ENCODE results near the gene OSBPL1A.

The OSBPL1A gene

GRCh38 chr18:24138789-24139616, 258.6 kb downstream of the OSBPL1A start, which contains the start of gene CABYR:
CABYR (plus strand) TSS chr18:24139062; CDS start chr18:24143115, 4,053 bp downstream.
- Mint-ChIP-seq H3K4me3 (peak within 1 kb of the TSS; percentile 96), H3K27ac (peak within 1 kb of the TSS; percentile 82 to 91), H3K27me3 (peaks cover 32% of the 10 kb centered on the region), H3K9me3 (peaks cover 0 to 7% of the 10 kb centered on the region in 2 donors), H3K4me1 (peaks cover 32% of the 10 kb centered on the region)
- ATAC-seq, result peak; percentile 95
- peak; percentile 64 to 77 for DNase-seq

DNA sequence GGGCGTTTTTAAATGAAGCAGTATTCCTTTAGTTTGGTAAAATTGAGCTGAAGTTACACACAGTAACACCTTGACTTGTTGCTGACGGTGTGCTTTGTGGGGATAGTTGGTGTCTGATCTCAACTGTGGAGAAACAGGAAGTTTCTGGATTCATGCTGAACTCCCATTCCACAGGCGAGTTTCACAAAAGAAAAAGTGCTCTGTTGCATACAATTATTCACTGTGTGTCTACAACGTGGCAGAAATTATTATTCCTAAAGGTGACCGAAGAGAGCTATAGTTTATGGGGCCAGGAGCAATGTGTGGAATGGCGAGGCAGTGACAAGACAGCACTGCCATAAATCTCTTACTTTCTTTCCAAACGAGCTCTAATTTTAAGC, 259.2 kb downstream of the OSBPL1A start:
- peak overlapping the region in 1 of 2 donors; percentile 91 for H3K27ac Mint-ChIP-seq
- peak; percentile 29 for ATAC-seq
- no peak for DNase-seq

GRCh38 chr18:24136967-24137373, 260.7 kb downstream of the OSBPL1A start:
- Mint-ChIP-seq H3K27ac (no peak overlapping the region), H3K9me3 (peaks cover 0 to 7% of the 10 kb centered on the region in 2 donors), H3K4me1 (peaks cover 32% of the 10 kb centered on the region), H3K4me3 (no peak overlapping the region), H3K27me3 (peaks cover 26% of the 10 kb centered on the region)
- ATAC-seq, result no peak
- no peak for DNase-seq

More for the DNA sequence above, 259.2 kb downstream of the OSBPL1A start:
- peaks cover 32% of the 10 kb centered on the region for H3K4me1 Mint-ChIP-seq
- H3K27me3 Mint-ChIP-seq, result peaks cover 28% of the 10 kb centered on the region
- H3K4me3 Mint-ChIP-seq, result peak overlapping the region; percentile 96
- peaks cover 0 to 7% of the 10 kb centered on the region in 2 donors for H3K9me3 Mint-ChIP-seq

GRCh38 chr18:24130494-24130893, 267.1 kb downstream of the OSBPL1A start:
- Mint-ChIP-seq H3K4me3 (no peak overlapping the region), H3K27ac (no peak overlapping the region), H3K27me3 (no peaks in the 10 kb centered on the region), H3K4me1 (no peaks in the 10 kb centered on the region), H3K9me3 (no peaks in the 10 kb centered on the region)
- ATAC-seq, result no peak
- DNase-seq, result no peak

DNA sequence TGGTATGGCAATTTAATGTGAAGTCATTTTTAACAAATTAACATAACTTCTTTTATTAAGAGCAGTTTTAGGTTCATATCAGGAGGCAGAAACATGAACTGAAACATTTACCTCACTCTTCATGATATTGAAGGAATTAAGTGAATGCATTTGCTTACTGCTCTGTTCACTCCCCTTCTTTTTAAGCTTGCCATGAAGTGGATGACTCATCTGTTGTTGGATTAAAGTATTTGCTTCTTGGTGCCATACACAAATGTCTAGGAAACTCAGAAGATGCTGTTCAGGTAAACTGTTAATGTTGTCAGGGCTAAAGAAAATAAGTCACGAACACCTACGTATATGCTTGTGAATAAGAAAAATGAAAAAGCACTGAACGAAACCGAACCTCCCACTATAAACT, 268.9 kb downstream of the OSBPL1A start:
- DNase-seq, result no peak
- Mint-ChIP-seq H3K27ac (peak overlapping the region; percentile 13 to 16), H3K27me3 (no peaks in the 10 kb centered on the region), H3K9me3 (no peaks in the 10 kb centered on the region), H3K4me1 (no peaks in the 10 kb centered on the region), H3K4me3 (no peak overlapping the region)
- no peak for ATAC-seq

- Mint-ChIP-seq H3K27me3 (no peaks in the 10 kb centered on the region), H3K4me1 (no peaks in the 10 kb centered on the region), H3K9me3 (no peaks in the 10 kb centered on the region), H3K27ac (peak overlapping the region in 1 of 2 donors; percentile 54), H3K4me3 (no peak overlapping the region)
- DNase-seq (no peak), ATAC-seq (no peak)
These were observed 269.9 kb downstream of the OSBPL1A start for GRCh38 chr18:24127735-24128134.

DNA sequence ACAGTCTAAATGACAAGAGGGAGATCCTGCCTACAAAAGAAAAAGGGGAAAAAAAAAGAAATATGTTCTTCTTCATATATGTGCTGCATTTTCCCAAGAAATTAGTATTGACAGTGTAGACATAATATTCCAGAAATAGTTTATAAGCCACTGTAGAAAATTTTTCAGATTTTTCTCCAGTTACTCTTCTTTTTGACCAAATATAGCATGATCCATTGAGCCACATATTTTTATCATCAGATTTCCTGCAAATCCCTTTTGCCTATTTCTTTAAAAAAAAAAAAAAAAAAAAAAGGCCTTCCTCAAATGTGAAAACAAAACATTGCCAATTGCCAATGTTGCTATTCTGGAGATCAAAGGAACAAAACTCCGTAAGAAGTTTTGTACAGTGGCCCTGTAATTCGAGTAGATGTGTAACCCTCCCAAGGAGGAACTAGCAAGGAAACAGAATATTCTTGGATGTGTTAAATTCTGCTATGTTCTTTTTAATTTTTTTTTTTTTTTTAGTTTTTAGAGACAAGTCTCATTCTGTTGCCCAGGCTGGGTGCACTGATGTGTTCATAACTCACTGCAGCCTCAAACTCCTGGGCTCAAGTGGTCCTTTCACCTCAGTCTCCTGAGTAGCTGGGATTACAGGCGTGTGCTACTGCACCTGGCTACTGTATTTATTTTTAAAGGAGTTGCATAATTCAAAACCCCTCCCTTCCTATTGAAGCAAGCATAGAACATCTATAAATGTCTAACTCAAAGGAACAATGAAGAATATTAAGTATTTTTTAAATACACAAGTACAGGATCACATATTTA, 271.3 kb downstream of the OSBPL1A start:
- no peak for DNase-seq
- Mint-ChIP-seq H3K9me3 (no peaks in the 10 kb centered on the region), H3K4me3 (no peak overlapping the region), H3K27me3 (no peaks in the 10 kb centered on the region), H3K27ac (no peak overlapping the region), H3K4me1 (no peaks in the 10 kb centered on the region)
- no peak for ATAC-seq

GRCh38 chr18:24121625-24122024, 276.0 kb downstream of the OSBPL1A start:
- Mint-ChIP-seq H3K4me1 (peaks cover 5% of the 10 kb centered on the region), H3K27me3 (no peaks in the 10 kb centered on the region), H3K9me3 (no peaks in the 10 kb centered on the region), H3K27ac (no peak overlapping the region), H3K4me3 (no peak overlapping the region)
- ATAC-seq (no peak), DNase-seq (no peak)

DNA sequence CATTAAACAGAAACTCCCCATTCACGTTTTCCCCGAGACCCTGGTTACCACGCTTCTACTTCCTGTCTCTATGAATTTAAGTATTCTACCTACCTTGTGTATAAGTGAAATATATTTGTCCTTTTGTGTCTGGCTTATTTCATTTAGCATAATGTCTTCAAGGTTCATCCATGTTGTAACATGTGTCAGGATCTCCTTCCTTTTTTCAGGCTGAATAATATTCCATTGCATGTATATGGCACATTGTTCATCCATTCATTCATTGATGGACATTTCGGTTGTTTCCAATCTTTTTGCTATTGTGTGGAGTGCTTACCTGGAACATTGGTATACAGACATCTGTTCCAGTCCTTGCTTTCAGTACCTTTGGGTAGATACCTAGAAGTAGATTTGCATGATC, 276.9 kb downstream of the OSBPL1A start:
- no peak for DNase-seq
- Mint-ChIP-seq H3K4me3 (no peak overlapping the region), H3K27me3 (no peaks in the 10 kb centered on the region), H3K4me1 (peaks cover 13% of the 10 kb centered on the region), H3K27ac (no peak overlapping the region), H3K9me3 (no peaks in the 10 kb centered on the region)
- ATAC-seq, result no peak

- H3K27ac Mint-ChIP-seq, result peak overlapping the region in 1 of 2 donors; percentile 29
- H3K27me3 Mint-ChIP-seq, result no peaks in the 10 kb centered on the region
- ATAC-seq (peak; percentile 70), DNase-seq (peak; percentile 63 to 74)
- H3K4me3 Mint-ChIP-seq, result no peak overlapping the region
- H3K9me3 Mint-ChIP-seq, result no peaks in the 10 kb centered on the region
- peaks cover 30% of the 10 kb centered on the region for H3K4me1 Mint-ChIP-seq
These were observed 278.7 kb downstream of the OSBPL1A start for GRCh38 chr18:24118750-24119577.

GRCh38 chr18:24115628-24116027, 282.0 kb downstream of the OSBPL1A start:
- Mint-ChIP-seq H3K4me1 (peaks cover 48% of the 10 kb centered on the region), H3K27ac (peak overlapping the region in 1 of 2 donors; percentile 97), H3K4me3 (peak overlapping the region; percentile 3 to 70), H3K9me3 (no peaks in the 10 kb centered on the region), H3K27me3 (no peaks in the 10 kb centered on the region)
- DNase-seq, result no peak
- peak; percentile 50 for ATAC-seq

- Mint-ChIP-seq H3K27me3 (no peaks in the 10 kb centered on the region), H3K4me3 (peak overlapping the region; percentile 3 to 70), H3K9me3 (no peaks in the 10 kb centered on the region), H3K27ac (peak overlapping the region; percentile 93 to 97), H3K4me1 (peaks cover 48% of the 10 kb centered on the region)
- ATAC-seq (peak; percentile 82), DNase-seq (peak; percentile 21 to 36)
These were observed 282.6 kb downstream of the OSBPL1A start for GRCh38 chr18:24114924-24115549.

DNA sequence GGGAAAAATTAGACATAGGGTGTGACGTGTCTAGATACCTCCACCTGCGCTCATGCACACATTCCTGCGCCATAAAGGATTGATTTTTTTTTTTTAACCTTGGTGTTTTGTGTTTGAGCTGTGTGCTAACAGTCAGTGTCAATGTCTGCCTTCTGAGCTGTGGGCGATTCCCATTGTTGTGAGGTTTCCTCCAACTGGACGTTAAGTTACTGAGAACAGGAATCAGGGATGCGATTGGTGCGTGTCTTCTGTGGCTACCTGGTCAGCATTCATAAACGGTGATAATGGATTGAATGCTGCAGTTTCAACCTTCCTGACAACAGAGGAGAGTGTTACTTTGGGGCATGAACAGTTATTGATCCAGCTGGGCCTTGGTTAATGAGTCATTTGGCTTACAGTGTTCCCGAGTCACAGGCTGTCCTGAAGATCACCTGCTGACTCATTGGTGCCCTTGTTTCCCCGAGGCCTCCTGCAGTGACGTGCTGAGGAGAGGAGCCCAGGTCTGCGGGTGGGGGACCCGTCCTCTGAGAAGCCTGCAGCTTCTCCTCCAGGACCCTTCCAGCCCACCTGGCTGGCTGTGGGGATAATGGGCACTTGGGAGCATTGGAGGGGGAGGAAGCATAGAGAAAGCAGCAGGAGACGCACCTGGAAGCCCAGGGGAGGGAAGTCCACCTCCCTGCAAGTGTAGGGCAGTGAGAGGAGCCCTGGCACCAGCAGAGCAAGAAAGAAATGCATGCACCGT, 284.6 kb downstream of the OSBPL1A start:
- peak overlapping the region; percentile 31 to 79 for H3K27ac Mint-ChIP-seq
- ATAC-seq (no peak), DNase-seq (no peak)
- no peak overlapping the region for H3K4me3 Mint-ChIP-seq
- no peaks in the 10 kb centered on the region for H3K9me3 Mint-ChIP-seq
- no peaks in the 10 kb centered on the region for H3K27me3 Mint-ChIP-seq
- peaks cover 43% of the 10 kb centered on the region for H3K4me1 Mint-ChIP-seq

DNA sequence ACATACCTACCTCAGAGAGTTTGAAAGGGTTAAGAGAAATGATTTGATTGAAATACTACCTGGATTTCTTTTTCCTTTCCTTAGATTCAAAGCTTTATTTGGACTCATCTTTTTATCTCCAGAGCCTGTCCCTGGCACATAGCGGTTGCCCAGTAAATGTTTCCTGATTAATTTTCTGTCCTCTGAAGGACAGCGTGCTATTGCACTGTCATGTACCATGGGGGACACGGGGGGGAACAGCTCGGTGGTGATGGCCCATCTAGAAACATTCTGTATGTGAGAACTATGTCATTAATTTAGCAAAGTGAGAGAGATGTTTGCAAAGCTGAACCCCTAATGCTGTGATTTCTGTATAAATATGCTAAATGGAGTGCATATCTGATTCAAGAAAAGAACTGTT, 285.2 kb downstream of the OSBPL1A start:
- Mint-ChIP-seq H3K9me3 (no peaks in the 10 kb centered on the region), H3K27ac (no peak overlapping the region), H3K4me3 (no peak overlapping the region), H3K27me3 (no peaks in the 10 kb centered on the region), H3K4me1 (peaks cover 46% of the 10 kb centered on the region)
- DNase-seq (no peak), ATAC-seq (no peak)
